Upper lobe of left lung (tissue), 4 donors: ENCODE measurements around the gene P2RY13.

ENCODE experiments used
- EP300 ChIP-seq, 4 donors: sonication (generic); formaldehyde crosslinking; IDR thresholded peaks; one replicate each; pipeline ENCODE4 v1.5.1; 2017; ENCODE audit warnings: antibody characterized with exemption in 4 of 4, control low read depth in 2 of 4
- POLR2A ChIP-seq, 4 donors: fragments of 450-650 bp; IDR thresholded peaks; one replicate each; pipeline ENCODE4 v1.5.1; 2016 to 2017; ENCODE audit warnings: antibody characterized with exemption in 4 of 4, mild to moderate bottlenecking in 2 of 4
- POLR2AphosphoS5 ChIP-seq, 2 donors: sonication (generic); formaldehyde crosslinking; IDR thresholded peaks; one replicate each; pipeline ENCODE4 v1.5.1; 2017; ENCODE audit warnings: antibody characterized with exemption in 2 of 2
- TF ChIP-seq, protein P1 (sequence below), 6 experiments: fragments of 450-650 bp in 4 of 6; fragments of 200-600 bp in 2 of 6; sonication (generic) in 2 of 6; IDR thresholded peaks; one replicate each; pipeline ENCODE4 v1.5.1; 2016 to 2019; ENCODE audit warnings: antibody characterized with exemption in 6 of 6

DNA sequence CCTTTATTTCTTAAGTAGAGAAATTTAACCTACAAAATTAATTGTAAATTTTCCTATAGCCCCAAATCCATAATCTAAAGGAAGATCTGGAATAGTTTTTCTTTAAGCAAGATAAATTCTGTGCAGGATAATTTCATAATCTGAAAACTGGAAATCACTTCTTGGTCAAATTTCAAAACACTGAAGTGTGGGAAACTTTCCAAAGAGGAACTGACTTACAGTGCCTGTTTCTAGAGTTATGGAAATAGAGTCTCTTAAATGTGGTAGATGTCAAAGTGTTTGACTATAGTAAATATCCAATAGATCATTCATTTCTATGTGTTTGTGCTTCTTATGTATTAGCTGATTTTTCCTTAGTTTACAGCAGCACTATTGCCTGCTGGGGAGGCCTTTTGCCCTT lies 1.6 kb upstream of the P2RY13 start:
- TF ChIP-seq, protein P1, sequence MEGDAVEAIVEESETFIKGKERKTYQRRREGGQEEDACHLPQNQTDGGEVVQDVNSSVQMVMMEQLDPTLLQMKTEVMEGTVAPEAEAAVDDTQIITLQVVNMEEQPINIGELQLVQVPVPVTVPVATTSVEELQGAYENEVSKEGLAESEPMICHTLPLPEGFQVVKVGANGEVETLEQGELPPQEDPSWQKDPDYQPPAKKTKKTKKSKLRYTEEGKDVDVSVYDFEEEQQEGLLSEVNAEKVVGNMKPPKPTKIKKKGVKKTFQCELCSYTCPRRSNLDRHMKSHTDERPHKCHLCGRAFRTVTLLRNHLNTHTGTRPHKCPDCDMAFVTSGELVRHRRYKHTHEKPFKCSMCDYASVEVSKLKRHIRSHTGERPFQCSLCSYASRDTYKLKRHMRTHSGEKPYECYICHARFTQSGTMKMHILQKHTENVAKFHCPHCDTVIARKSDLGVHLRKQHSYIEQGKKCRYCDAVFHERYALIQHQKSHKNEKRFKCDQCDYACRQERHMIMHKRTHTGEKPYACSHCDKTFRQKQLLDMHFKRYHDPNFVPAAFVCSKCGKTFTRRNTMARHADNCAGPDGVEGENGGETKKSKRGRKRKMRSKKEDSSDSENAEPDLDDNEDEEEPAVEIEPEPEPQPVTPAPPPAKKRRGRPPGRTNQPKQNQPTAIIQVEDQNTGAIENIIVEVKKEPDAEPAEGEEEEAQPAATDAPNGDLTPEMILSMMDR (IDR thresholded peaks at IDR 0.05), result no peak
- TF ChIP-seq POLR2AphosphoS5 (IDR thresholded peaks at IDR 0.05) (no peak), EP300 (IDR thresholded peaks at IDR 0.05) (no peak), POLR2A (IDR thresholded peaks at IDR 0.05) (no peak)
